HG02852 (cell line): ENCODE data around the gene NKAIN2.
"Not testable (repeated sequence)": the region's sequence is repeated elsewhere in the genome, so short reads cannot be mapped to it uniquely, and the experiment has no call there.

Experiments used
- ATAC-seq: cut with Tn5 transposase; IDR thresholded peaks from one replicate; pipeline ENCODE4 v1.9.1; 2021; ENCODE audit warnings: mild to moderate bottlenecking, moderate library complexity; ENCODE audit not compliant: unreplicated experiment

The NKAIN2 gene

GRCh38 chr6:124659427-124659826, 855.8 kb downstream of the NKAIN2 start:
- no peak for ATAC-seq

GRCh38 chr6:124660185-124660584, 856.5 kb downstream of the NKAIN2 start:
- ATAC-seq = no peak

- no peak for ATAC-seq
Measured at GRCh38 chr6:124661097-124661661, 857.5 kb downstream of the NKAIN2 start.

- no peak for ATAC-seq
Measured at GRCh38 chr6:124668028-124668427, 864.4 kb downstream of the NKAIN2 start.

- ATAC-seq = no peak
Measured at GRCh38 chr6:124669713-124670480, 866.2 kb downstream of the NKAIN2 start.

- ATAC-seq = no peak
Measured at GRCh38 chr6:124670801-124671200, 867.1 kb downstream of the NKAIN2 start.

- no peak for ATAC-seq
Measured at GRCh38 chr6:124671324-124671723, 867.7 kb downstream of the NKAIN2 start.

- ATAC-seq = no peak
Measured at GRCh38 chr6:124674042-124674441, 870.4 kb downstream of the NKAIN2 start.

- no peak for ATAC-seq
Measured at GRCh38 chr6:124676033-124676432, 872.4 kb downstream of the NKAIN2 start.

- ATAC-seq = no peak
Measured at GRCh38 chr6:124677874-124678273, 874.2 kb downstream of the NKAIN2 start.

GRCh38 chr6:124679387-124679786, 875.7 kb downstream of the NKAIN2 start:
- no peak for ATAC-seq

GRCh38 chr6:124682751-124683150, 879.1 kb downstream of the NKAIN2 start:
- no peak for ATAC-seq

GRCh38 chr6:124683507-124683906, 879.8 kb downstream of the NKAIN2 start:
- no peak for ATAC-seq

- ATAC-seq = no peak
Measured at GRCh38 chr6:124684621-124685020, 881.0 kb downstream of the NKAIN2 start.

GRCh38 chr6:124688369-124688768, 884.7 kb downstream of the NKAIN2 start:
- no peak for ATAC-seq

- ATAC-seq = no peak
Measured at GRCh38 chr6:124694139-124694705, 890.6 kb downstream of the NKAIN2 start.

- ATAC-seq = no peak
Measured at GRCh38 chr6:124699038-124699437, 895.4 kb downstream of the NKAIN2 start.

- ATAC-seq = no peak
Measured at GRCh38 chr6:124703541-124703940, 899.9 kb downstream of the NKAIN2 start.

- ATAC-seq = not testable (repeated sequence)
Measured at GRCh38 chr6:124712532-124712931, 908.9 kb downstream of the NKAIN2 start.

GRCh38 chr6:124714728-124715127, 911.1 kb downstream of the NKAIN2 start:
- no peak for ATAC-seq

GRCh38 chr6:124719913-124720312, 916.2 kb downstream of the NKAIN2 start:
- no peak for ATAC-seq

GRCh38 chr6:124721331-124721730, 917.7 kb downstream of the NKAIN2 start:
- no peak for ATAC-seq
